Thoracic aorta (tissue), 2 donors: ENCODE results near the gene APOL1. TPM values are rescaled to one million over a fixed set of nuclear protein-coding genes. Genes with fewer than 3 reads are reported as not detected.
"Not testable (repeated sequence)": the region's sequence is repeated elsewhere in the genome, so short reads cannot be mapped to it uniquely, and the experiment has no call there.

Experiments used
- ATAC-seq: fragments of 150-250 bp; one replicate; pipeline ENCODE4 v1.8.0; 2017; ENCODE audit warnings: low read depth; ENCODE audit not compliant: insufficient number of reproducible peaks, low FRiP score
- DNase-seq: peaks from one replicate; pipeline ENCODE4 v3.0.0-alpha.2; 2020; ENCODE audit warnings: low spot score
- H3K27ac ChIP-seq, 2 donors: fragments of 200-600 bp; sonication (generic); 1 replicate in 1 of 2; 2 replicates in 1 of 2; pipeline ENCODE4 v1.5.1; 2016; ENCODE audit warnings: mild to moderate bottlenecking in 2 of 2, moderate library complexity in 2 of 2
- H3K27me3 ChIP-seq: fragments of 200-600 bp; sonication (generic); replicated peaks from 2 replicates; pipeline ENCODE4 v1.6.0; 2016; ENCODE audit warnings: mild to moderate bottlenecking; ENCODE audit not compliant: insufficient read depth
- H3K36me3 ChIP-seq: fragments of 200-600 bp; sonication (generic); one replicate; pipeline ENCODE4 v1.5.1; 2016
- H3K4me1 ChIP-seq, 2 donors: fragments of 200-600 bp; sonication (generic); 1 replicate in 1 of 2; 2 replicates in 1 of 2; pipeline versions ENCODE4 v1.5.1 to v1.6.0; 2016; ENCODE audit warnings: low read depth in 2 of 2, mild to moderate bottlenecking in 1 of 2; ENCODE audit not compliant: control insufficient read depth in 1 of 2
- H3K4me3 ChIP-seq: fragments of 200-600 bp; sonication (generic); 2 replicates; pipeline ENCODE4 v1.5.1; 2016; ENCODE audit warnings: mild to moderate bottlenecking
- H3K9me3 ChIP-seq: fragments of 200-600 bp; sonication (generic); 2 replicates; pipeline ENCODE4 v1.5.1; 2016
- total RNA-seq, 2 donors: library from RNA; depleted of rRNA; stranded (reverse); fragments of >200 nt; gene quantifications; one replicate each; pipeline versions ENCODE4 v1.1.0 to v1.2.3, GENCODE V29; 2016
- TF ChIP-seq, protein P1 (sequence below): fragments of 200-600 bp; sonication (generic); IDR thresholded peaks from one replicate; pipeline ENCODE4 v1.5.1; 2019; ENCODE audit warnings: antibody characterized with exemption

Gene APOL1
- total RNA-seq, 2 donors from 2014 or later, result 40.1 to 47.3 TPM

DNA sequence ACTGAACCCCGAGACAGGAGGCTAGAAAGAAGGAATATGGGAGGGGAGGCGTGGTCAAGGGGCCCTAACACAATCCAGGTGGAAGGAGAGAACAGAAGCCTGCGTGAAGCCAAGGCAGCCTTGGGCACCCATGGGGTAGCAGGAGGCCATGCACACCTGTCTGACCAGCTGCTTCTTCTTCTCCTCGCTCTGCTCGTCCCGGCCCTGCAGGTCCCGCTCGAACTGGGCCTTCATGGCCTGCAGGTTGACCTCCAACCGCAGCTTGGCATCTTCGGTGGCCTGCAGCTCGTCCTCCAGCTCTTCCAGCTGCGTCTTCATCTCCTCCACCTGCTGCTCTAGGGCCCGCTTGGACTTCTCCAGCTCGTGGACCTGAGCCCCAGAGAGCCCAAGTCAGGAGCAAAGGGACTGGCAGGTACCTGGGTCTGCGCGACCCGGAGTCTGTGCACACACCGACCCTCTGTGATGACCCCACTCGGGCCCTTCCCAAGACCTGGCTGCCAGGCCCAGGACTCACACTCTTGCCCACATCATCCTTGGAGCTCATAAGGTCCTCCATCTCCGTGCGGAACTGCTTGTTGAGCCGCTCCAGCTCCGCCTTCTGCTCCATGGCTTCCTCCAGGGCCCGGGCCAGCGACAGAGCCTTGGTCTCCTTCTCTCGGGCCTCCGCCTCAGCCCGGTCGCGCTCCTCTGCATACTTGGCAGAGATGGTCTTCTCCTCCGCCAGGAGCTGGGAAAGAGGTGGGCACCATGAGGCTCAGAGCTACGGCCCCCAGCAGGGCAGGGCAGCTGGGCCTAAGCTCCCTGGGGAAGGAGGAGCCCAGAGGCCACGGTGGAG, 35.9 kb downstream of the APOL1 start:
- ATAC-seq, result no peak
- TF ChIP-seq, protein P1, sequence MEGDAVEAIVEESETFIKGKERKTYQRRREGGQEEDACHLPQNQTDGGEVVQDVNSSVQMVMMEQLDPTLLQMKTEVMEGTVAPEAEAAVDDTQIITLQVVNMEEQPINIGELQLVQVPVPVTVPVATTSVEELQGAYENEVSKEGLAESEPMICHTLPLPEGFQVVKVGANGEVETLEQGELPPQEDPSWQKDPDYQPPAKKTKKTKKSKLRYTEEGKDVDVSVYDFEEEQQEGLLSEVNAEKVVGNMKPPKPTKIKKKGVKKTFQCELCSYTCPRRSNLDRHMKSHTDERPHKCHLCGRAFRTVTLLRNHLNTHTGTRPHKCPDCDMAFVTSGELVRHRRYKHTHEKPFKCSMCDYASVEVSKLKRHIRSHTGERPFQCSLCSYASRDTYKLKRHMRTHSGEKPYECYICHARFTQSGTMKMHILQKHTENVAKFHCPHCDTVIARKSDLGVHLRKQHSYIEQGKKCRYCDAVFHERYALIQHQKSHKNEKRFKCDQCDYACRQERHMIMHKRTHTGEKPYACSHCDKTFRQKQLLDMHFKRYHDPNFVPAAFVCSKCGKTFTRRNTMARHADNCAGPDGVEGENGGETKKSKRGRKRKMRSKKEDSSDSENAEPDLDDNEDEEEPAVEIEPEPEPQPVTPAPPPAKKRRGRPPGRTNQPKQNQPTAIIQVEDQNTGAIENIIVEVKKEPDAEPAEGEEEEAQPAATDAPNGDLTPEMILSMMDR, result no peak
- Histone ChIP-seq H3K4me1 (no peaks in the 10 kb centered on the region), H3K4me3 (no peak overlapping the region), H3K27ac (no peak overlapping the region), H3K36me3 (peaks cover 85% of the 10 kb centered on the region), H3K27me3 (no peaks in the 10 kb centered on the region), H3K9me3 (no peaks in the 10 kb centered on the region)
- DNase-seq, result no peak

DNA sequence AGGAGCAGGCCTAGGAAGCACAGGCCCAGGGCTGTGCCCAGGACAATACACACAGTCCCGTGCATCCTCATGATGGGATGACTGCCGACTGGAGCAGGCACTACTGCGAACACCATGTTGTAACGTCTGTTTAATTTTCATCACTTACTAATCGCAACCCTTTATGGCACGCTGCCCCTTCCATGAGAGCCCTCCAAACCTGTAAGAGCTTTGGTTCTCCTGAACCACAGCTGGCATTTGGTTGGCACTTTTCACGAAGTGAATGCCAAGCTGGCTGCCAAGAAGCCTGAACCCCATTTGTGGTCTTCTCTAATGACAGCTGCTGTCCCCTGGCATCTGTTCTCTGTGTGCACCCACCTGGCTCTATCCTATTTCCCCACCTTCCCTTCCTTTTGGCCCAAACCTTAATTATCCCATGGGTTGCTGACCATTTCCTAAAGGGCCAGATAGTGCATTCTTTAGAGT, 36.5 kb downstream of the APOL1 start:
- Histone ChIP-seq H3K36me3 (peaks cover 85% of the 10 kb centered on the region), H3K4me3 (no peak overlapping the region), H3K27ac (no peak overlapping the region), H3K27me3 (no peaks in the 10 kb centered on the region), H3K9me3 (no peaks in the 10 kb centered on the region), H3K4me1 (no peaks in the 10 kb centered on the region)
- DNase-seq (no peak), ATAC-seq (no peak)
- TF ChIP-seq, protein P1, result no peak

DNA sequence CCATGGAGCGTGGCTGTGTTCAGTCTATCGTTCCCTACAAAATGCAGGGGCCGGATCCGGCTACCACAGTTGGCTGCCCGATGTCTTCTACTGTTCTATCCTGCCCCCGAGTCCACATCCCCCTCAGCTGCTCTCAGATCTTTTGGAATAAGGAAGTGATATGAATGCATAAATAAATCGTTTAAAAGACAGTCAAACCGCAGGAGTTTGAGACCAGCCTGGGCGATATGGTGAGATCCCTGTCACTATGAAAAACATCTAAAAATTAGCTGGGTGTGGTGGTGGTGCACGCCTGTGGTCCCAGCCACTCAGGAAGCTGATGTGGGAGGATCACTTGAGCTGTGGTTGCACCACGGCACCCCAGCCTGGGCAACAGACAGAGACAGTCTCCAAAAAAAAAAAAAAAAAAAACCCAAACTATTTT, 37.0 kb downstream of the APOL1 start:
- peaks cover 85% of the 10 kb centered on the region for H3K36me3 ChIP-seq
- not testable (repeated sequence) for H3K4me3 ChIP-seq, H3K27me3 ChIP-seq, H3K9me3 ChIP-seq, H3K4me1 ChIP-seq, H3K27ac ChIP-seq, DNase-seq, ATAC-seq

DNA sequence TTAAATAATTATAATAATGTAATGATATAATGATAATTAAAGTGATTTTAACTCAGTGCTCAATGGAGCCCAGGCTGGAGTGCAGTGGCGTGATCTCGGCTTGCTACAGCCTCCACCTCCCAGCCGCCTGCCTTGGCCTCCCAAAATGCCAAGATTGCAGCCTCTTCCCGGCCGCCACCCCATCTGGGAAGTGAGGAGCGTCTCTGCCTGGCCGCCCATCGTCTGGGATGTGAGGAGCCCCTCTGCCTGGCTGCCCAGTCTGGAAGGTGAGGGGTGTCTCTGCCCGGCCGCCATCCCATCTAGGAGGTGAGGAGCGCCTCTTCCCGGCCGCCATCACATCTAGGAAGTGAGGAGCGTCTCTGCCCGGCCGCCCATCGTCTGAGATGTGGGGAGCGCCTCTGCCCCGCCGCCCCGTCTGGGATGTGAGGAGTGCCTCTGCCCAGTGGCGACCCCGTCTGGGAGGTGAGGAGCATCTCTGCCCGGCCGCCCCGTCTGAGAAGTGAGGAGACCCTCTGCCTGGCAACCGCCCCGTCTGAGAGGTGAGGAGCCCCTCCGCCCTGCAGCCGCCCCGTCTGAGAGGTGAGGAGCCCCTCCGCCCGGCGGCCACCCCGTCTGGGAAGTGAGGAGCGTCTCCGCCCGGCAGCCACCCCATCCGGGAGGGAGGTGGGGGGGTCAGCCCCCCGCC, 37.6 kb downstream of the APOL1 start:
- not testable (repeated sequence) for DNase-seq

DNA sequence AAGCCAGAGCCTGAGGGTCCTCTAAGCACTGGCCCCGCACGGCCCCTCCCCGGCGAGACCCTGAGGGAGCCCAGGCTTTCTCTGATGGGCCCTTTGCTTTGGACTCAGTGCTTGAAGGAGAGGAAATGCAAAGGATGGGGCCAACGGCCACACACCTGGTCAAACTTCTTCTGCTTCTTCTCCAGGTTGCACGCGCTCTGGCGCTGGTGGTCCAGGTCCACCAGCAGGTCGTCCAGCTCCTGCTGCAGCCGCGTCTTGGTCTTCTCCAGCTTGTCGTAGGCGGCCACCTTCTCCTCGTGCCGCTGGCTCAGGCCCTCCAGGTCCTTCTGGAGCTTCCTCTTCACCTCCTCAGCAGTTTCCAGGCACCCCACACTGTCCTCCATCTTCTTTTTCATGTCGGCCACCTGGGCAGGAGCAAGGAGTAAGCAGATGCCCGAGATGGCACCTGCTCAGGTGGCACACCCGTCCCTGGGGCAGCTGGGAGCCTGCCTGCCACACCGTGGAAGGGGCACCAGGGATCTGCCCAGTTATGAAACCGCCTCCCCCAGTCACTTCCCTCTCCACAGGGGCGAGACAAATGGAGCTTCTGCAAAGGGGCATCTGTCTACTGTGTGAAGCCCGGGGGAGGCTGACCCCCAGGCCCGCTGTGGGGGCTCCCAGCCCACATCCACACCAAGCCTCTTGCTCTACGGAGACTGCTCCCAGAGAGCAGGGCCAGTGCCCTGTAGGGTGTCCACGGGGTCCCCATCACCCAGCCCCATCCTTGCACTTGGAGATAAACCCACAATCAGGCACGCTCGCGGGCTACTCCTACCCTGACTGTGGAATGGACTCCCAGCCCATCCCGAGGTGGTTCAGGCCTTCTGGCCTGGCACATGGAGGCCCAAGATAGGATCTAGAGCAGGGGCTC, 39.2 kb downstream of the APOL1 start:
- Histone ChIP-seq H3K27ac (no peak overlapping the region), H3K4me1 (no peaks in the 10 kb centered on the region), H3K36me3 (peaks cover 85% of the 10 kb centered on the region), H3K4me3 (no peak overlapping the region), H3K9me3 (no peaks in the 10 kb centered on the region), H3K27me3 (no peaks in the 10 kb centered on the region)
- ATAC-seq (no peak), DNase-seq (no peak)
- TF ChIP-seq, protein P1, result no peak

More for the DNA sequence above, 37.6 kb downstream of the APOL1 start:
- not testable (repeated sequence) for H3K27me3 ChIP-seq, H3K4me3 ChIP-seq, H3K9me3 ChIP-seq, ATAC-seq, H3K4me1 ChIP-seq, H3K27ac ChIP-seq
- peaks cover 85% of the 10 kb centered on the region for H3K36me3 ChIP-seq
